MG63 (cell line): ENCODE data around the gene RBMS3. TPM values are rescaled to one million over a fixed set of nuclear protein-coding genes. Genes with fewer than 3 reads are reported as not detected.
"Not testable (repeated sequence)": the region's sequence is repeated elsewhere in the genome, so short reads cannot be mapped to it uniquely, and the experiment has no call there.

Source experiments
- DNase-seq: peaks from one replicate; pipeline ENCODE4 v3.0.0-alpha.2; 2020
- H3K27me3 ChIP-seq: fragments of 250-450 bp; sonication (Bioruptor Pico); 2 replicates; pipeline ENCODE4 v1.5.1; 2020; ENCODE audit warnings: mild to moderate bottlenecking, moderate library complexity
- H3K36me3 ChIP-seq: fragments of 250-450 bp; sonication (Bioruptor Pico); 2 replicates; pipeline ENCODE4 v1.5.1; 2020; ENCODE audit warnings: mild to moderate bottlenecking, moderate library complexity
- H3K4me3 ChIP-seq: fragments of 250-450 bp; sonication (Bioruptor Pico); 2 replicates; pipeline ENCODE4 v1.5.1; 2020; ENCODE audit warnings: mild to moderate bottlenecking, moderate library complexity
- H3K9me3 ChIP-seq: fragments of 250-450 bp; sonication (Bioruptor Pico); 2 replicates; pipeline ENCODE4 v1.5.1; 2020; ENCODE audit warnings: mild to moderate bottlenecking, moderate library complexity
- total RNA-seq: library from RNA; depleted of rRNA; stranded (reverse); fragments of >200 nt; shearing (Covaris generic); gene quantifications from 2 replicates; pipeline ENCODE4 v1.2.3, GENCODE V29; 2014; ENCODE audit warnings: low replicate concordance

RBMS3 gene
- total RNA-seq, 1 experiment from 2014 or later, result 12.0 TPM

DNA sequence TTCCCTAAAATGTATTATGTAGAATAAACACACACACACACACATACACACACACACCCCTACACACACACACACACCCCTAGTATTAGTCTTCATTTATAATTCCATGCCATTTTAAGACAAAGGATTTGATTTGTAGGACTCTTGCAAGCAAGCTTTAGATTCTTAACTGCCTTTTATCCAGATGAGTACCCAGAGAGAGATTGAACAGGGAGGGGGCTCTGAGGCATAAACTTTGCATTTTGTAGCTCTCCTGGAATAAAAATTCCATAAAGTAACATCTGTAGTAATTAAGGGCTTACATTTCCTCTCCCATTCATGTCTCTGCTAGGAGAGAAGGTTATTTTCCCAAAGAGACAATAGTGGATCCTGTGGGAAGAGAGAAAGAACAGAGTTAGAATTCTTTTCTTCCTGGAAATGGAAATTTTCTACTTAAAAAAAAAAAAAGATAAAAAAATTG, 479.4 kb downstream of the RBMS3 start:
- H3K4me3 ChIP-seq, result no peak overlapping the region
- no peaks in the 10 kb centered on the region for H3K27me3 ChIP-seq
- no peaks in the 10 kb centered on the region for H3K9me3 ChIP-seq
- DNase-seq, result no peak
- H3K36me3 ChIP-seq, result no peaks in the 10 kb centered on the region

DNA sequence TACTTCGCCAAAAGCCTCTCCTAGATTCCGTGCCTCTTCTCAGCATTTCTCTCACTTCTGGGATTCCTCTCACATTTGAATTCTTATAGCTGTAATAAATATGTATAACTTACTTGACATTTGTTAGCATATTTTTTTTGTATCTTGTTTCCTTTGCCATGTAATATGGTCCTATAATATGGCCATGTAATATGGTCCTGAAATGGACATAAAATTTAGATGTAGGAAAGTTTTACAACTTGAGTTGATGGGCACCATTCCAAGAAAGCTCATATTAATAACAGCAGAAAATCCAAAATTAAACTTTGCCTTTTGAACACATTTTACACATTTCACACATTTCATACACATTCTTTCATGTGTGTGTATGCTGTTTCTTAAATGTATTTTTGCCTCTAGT, 480.6 kb downstream of the RBMS3 start:
- Histone ChIP-seq H3K27me3 (no peaks in the 10 kb centered on the region), H3K9me3 (no peaks in the 10 kb centered on the region), H3K36me3 (no peaks in the 10 kb centered on the region), H3K4me3 (no peak overlapping the region)
- no peak for DNase-seq

DNA sequence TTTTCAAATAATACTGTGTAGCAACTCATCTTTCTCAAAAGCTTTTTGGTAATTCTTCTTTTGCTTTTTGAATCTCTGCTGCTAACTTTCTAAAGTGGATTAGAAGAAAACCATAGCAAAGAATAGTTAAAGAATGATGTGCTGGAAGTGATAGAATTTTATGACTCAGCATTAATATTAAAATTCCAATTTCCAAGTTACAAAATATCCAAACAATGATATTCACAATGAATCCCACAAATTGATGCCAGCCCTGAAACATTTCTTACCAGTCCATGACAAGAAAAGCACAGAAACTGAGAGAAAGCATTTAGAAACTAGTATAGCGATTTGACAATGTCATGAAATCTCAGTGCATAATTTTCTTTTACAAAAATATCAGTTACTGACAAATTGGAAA, 482.2 kb downstream of the RBMS3 start:
- no peak for DNase-seq
- Histone ChIP-seq H3K27me3 (no peaks in the 10 kb centered on the region), H3K36me3 (no peaks in the 10 kb centered on the region), H3K4me3 (no peak overlapping the region), H3K9me3 (no peaks in the 10 kb centered on the region)

DNA sequence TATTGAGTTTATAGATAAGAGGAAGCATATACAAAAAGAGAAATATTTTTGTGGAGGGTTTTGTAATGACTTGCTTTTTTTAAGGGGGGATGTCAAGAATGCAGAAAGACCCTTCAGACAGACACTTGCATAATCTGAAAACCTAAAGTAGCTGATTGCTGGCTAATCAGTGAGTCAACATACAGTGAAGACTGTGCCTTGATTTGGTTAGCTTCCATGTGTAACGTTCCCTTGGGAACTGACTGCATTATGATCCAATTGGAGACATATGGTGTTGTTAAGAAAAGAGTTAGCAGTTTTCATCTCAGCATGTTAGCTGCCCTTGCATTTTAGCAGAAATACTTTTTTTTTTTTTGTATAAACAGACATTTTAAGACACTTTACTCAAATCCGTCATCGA, 483.2 kb downstream of the RBMS3 start:
- Histone ChIP-seq H3K4me3 (no peak overlapping the region), H3K36me3 (no peaks in the 10 kb centered on the region), H3K9me3 (no peaks in the 10 kb centered on the region), H3K27me3 (no peaks in the 10 kb centered on the region)
- no peak for DNase-seq

DNA sequence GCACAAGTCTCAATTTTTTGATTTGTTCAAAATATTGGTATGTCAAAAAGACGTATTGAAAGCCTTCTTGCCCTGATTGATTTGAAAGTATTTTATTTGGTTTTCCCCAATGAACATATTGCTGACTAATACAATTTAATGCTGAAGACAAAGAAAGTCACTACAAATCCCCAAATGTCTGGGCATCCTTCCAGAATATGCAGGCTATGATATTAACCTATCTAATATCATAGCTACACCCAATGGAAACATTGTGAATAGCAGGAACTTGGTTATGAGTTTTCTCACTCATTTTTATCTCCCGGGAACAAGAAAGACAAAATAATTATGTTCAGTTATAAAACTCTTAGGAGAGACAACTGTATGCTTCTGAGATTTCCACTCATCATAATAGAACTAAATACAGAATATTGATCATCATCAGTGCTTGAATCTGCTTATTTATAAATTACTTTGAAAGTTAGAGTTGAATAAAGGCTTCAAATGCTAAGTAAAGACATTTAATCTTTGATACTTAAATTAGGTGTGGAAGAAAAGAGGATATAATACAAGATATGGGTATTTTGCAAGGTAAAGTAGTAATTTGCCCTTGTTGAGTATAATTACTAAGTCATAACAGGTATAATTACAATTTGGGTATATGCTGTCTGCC, 483.9 kb downstream of the RBMS3 start:
- H3K4me3 ChIP-seq, result no peak overlapping the region
- no peak for DNase-seq
- no peaks in the 10 kb centered on the region for H3K9me3 ChIP-seq
- no peaks in the 10 kb centered on the region for H3K27me3 ChIP-seq
- H3K36me3 ChIP-seq, result no peaks in the 10 kb centered on the region

DNA sequence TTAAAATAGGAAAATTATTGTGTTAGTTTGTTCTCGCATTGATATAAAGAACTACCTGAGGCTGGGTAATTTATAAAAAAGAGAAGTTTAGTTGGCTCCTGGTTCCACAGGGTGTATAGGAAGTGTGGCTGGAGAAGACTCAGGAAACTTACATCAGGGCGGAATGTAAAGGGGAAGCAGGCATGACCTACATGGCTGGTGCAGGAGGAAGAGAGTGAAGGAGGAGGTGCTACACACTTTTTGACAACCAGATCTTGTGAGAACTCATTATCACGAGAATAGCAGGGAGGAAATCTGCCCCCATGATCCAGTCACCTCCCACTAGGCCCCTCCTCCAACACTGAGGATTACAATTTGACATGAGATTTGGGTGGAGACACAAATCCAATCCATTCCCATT, 490.7 kb downstream of the RBMS3 start:
- Histone ChIP-seq H3K4me3 (no peak overlapping the region), H3K27me3 (no peaks in the 10 kb centered on the region), H3K9me3 (no peaks in the 10 kb centered on the region), H3K36me3 (no peaks in the 10 kb centered on the region)
- DNase-seq, result no peak

DNA sequence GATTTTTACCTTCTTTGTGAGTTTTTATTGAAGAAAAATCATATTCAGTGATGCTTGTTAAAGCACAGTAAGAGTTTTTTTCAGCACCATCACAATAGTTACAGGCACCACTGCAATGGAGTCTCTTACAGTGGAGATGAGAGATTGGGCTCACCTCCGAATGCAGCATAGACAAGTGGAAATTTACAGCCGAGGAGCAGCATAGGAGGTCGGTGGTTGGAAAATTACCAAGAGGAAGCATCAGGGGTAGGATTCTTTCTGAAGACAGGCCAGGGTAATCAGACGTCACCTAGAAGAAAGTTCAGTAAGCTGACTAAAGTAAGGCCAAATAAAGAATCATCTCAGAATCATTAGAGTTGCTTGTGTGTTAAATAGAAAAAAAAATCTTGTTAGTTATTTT, 491.6 kb downstream of the RBMS3 start:
- DNase-seq, result no peak
- H3K36me3 ChIP-seq, result no peaks in the 10 kb centered on the region
- H3K9me3 ChIP-seq, result no peaks in the 10 kb centered on the region
- no peak overlapping the region for H3K4me3 ChIP-seq
- no peaks in the 10 kb centered on the region for H3K27me3 ChIP-seq

DNA sequence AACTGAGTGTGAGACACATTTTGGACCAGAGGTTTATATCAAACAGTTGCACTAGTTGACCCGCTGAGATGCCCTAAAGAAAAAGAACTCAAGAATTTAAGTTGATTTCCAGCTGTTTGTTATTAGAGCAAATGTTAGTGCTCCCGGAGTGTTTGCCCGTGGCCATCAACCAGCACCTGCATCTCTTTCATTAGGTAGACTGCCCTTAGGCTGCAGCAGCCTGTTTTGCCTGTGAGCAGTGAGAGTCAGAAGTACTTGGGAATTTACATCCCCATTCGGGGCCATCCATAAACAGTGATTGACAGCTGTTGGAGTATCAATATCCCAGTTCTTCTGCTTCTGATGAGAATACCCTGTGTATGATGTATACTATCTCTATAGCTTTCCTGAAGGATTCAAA, 492.6 kb downstream of the RBMS3 start:
- H3K27me3 ChIP-seq, result no peaks in the 10 kb centered on the region
- no peaks in the 10 kb centered on the region for H3K36me3 ChIP-seq
- no peak overlapping the region for H3K4me3 ChIP-seq
- H3K9me3 ChIP-seq, result no peaks in the 10 kb centered on the region
- DNase-seq, result no peak

DNA sequence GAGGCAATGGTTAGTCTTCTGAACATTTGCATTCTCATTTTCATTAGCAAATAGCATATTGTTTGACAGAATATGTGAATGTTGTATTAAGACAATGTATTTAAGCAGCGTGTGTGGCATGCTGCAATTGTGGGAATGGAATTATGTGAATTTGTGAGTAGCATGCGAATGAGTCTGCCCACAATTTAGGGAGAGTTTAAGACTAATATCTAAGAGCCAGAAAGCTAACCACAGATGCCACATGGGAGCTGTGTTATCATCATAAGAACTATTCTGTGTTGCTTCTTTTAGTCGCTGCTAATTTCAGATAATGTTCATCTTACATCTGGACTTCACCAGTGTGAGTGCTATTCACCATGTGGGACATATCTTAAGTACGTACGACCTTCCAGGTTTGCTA, 494.5 kb downstream of the RBMS3 start:
- Histone ChIP-seq H3K27me3 (no peaks in the 10 kb centered on the region), H3K4me3 (no peak overlapping the region), H3K9me3 (no peaks in the 10 kb centered on the region), H3K36me3 (no peaks in the 10 kb centered on the region)
- no peak for DNase-seq

DNA sequence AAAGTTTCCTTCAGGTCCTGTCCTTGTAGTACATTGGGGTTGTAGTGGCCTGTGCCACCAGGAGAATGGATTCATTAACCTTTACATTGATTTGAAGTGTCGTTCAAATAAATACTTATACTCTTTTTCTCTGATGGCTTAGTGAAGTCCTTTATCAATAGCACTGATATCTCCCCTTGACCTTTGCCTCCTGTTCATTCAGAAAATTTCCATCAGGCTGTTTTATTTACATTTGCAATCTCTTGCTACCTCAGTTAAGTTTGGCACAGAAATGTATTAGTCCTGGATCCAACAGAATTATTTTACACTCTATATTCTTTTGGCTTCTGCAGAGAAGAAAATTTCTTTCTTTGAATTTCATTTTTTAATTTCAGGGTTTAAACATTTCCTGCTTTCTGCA, 497.0 kb downstream of the RBMS3 start:
- no peaks in the 10 kb centered on the region for H3K9me3 ChIP-seq
- H3K36me3 ChIP-seq, result no peaks in the 10 kb centered on the region
- DNase-seq, result no peak

DNA sequence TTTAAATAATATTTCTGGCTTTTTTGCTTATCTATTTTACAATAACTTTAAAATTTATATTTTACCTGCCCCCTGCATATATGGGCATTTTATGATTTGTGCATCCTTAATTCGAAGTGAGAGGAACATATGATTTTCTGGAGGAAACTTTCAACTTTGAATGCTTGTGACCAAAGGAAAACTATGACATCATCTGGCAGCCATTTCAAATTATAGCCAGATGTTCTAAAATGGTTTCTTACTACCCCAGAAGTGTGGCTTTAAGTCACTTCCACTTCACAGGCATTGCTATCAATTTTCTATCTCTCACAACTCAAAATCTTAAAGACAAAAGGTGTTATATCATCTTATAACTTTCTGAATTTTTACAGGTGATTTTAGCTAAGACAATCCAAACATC, 508.8 kb downstream of the RBMS3 start:
- Histone ChIP-seq H3K9me3 (no peaks in the 10 kb centered on the region), H3K4me3 (no peak overlapping the region), H3K27me3 (no peaks in the 10 kb centered on the region), H3K36me3 (no peaks in the 10 kb centered on the region)
- no peak for DNase-seq

More for the DNA sequence above, 497.0 kb downstream of the RBMS3 start:
- Histone ChIP-seq H3K4me3 (no peak overlapping the region), H3K27me3 (no peaks in the 10 kb centered on the region)

DNA sequence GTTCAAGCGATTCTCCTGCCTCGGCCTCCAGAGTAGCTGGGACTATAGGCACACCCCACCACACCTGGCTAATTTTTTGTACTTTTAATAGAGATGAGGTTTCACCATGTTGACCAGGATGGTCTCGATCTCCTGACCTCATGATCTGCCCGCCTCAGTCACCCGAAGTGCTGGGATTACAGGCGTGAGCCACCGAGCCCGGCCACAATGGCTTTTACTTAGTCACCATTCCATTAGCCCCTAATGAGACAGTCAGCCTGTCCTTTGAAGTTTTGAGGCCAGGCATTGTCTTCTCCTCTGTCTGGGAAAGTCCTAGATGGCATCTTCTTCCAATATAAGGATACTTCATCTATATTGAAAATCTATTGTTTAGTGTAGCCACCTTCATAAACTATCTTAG, 515.9 kb downstream of the RBMS3 start:
- Histone ChIP-seq H3K9me3 (no peaks in the 10 kb centered on the region), H3K36me3 (no peaks in the 10 kb centered on the region), H3K4me3 (no peak overlapping the region), H3K27me3 (no peaks in the 10 kb centered on the region)
- DNase-seq, result no peak

DNA sequence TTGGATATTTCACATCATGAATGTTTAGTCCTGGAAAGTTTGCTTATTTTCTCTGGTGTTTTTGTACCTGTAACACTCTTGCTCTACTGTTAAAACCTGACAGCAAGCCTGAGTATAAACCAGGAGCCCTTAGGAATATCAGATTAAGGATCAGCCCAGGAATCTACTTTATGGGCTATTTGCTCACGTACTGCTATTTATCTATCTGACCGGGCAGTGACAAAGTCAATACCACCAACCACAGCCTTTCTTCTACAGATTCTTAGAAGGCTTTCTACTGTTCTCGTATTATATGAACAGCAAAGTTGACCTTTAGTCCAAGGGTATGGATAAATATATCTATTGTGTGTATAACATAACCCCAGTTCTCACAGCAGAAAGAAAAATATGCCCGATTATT, 521.2 kb downstream of the RBMS3 start:
- H3K36me3 ChIP-seq, result no peaks in the 10 kb centered on the region
- no peaks in the 10 kb centered on the region for H3K27me3 ChIP-seq
- H3K4me3 ChIP-seq, result no peak overlapping the region
- H3K9me3 ChIP-seq, result no peaks in the 10 kb centered on the region
- no peak for DNase-seq

DNA sequence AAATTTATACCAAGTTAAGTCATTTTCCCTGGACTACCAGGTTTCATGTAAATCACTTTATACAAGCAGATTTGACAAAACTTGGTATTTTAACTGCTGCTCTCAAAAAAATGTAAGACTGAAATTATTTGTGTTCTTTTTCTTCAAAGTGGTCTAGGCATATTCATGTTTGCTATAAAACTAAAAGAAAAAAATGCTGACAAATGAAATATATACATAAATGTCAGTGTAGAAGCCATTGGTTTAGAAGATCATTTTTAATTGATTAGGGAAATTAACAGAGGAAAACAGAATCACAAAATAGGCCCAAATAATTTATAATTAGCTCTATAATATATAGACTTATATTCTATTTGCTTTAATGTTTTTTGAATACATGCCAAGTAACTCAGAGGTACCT, 523.2 kb downstream of the RBMS3 start:
- Histone ChIP-seq H3K9me3 (no peaks in the 10 kb centered on the region), H3K4me3 (no peak overlapping the region), H3K27me3 (no peaks in the 10 kb centered on the region), H3K36me3 (no peaks in the 10 kb centered on the region)
- DNase-seq, result no peak

DNA sequence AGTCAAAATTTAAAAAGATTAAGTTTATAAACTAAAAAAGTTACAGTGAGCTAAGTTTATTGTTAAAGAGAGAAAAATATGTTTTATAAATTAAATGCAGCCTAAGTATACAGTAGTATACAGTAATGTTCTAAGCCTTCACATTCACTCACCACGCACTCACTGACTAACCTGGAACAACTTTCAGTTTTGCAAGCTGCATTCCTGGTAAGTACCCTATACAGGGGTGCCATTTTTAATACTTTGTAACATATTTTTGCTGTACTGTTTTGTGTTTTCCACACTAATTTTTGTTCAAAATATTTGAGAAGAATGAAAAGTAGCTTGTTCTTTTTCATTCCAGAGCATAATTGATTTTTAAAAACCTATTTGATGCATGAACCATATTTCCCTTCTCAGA, 524.9 kb downstream of the RBMS3 start:
- no peak for DNase-seq
- no peaks in the 10 kb centered on the region for H3K27me3 ChIP-seq
- no peak overlapping the region for H3K4me3 ChIP-seq
- H3K9me3 ChIP-seq, result no peaks in the 10 kb centered on the region
- H3K36me3 ChIP-seq, result no peaks in the 10 kb centered on the region

DNA sequence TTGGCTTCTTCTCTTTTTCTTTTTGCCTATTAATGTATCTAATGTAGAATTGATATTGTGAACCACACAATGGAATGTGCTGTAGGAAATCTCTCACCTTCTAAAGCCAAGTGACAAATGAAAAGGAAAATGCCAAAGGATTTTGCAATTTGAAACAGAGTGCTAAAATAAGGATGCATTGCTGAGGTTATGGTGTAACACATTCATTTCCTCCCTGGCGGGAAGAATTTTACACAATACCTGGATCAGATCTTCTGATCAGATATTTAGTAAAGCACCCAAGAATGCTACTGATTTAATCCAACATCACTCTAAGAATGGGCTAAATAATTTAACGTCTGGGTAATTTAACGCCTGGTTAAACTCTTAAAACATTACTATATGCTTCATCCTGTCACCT, 527.5 kb downstream of the RBMS3 start:
- H3K36me3 ChIP-seq, H3K4me3 ChIP-seq: not testable (repeated sequence)

DNA sequence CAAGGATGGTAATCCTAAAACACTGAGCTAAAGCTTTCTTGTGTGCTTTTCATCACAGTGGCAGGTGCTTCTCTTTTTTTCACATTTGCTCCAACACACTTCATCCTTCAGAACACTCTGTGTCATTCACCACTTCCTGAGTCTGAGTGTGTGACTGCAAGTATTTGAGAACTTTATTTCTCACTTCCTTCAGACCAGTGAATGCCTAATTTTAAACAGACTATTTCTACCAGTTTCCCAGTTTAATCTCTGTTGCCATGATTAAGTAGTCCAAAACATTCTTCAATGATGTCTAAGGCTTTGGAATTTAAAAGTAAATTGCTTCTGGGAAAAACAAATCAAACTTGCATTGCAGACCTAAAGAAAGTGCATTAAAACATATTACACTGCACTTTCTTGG, 541.2 kb downstream of the RBMS3 start:
- no peak for DNase-seq
- no peaks in the 10 kb centered on the region for H3K9me3 ChIP-seq
- no peak overlapping the region for H3K4me3 ChIP-seq
- no peaks in the 10 kb centered on the region for H3K36me3 ChIP-seq
- H3K27me3 ChIP-seq, result no peaks in the 10 kb centered on the region

More for the DNA sequence above, 527.5 kb downstream of the RBMS3 start:
- H3K9me3 ChIP-seq, H3K27me3 ChIP-seq, DNase-seq: not testable (repeated sequence)

DNA sequence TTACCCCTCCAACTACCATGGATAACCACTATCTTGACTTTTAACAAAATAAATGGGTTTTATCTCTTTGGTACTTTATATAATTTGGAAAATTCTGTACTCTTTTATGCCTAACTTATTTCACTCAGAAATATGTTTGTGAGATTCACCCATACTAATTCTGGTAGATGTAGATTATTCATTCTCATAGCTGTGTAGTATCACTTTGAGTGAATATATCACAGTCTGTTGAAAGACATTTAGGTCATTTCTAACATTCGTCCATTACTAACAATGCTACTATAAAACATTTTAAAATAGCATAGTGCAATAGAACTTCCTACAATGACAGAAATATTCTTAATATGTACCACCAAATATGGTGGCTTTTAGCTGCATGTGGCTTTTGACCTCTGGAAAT, 542.4 kb downstream of the RBMS3 start:
- DNase-seq, result no peak
- Histone ChIP-seq H3K36me3 (no peaks in the 10 kb centered on the region), H3K9me3 (no peaks in the 10 kb centered on the region), H3K27me3 (no peaks in the 10 kb centered on the region), H3K4me3 (no peak overlapping the region)

DNA sequence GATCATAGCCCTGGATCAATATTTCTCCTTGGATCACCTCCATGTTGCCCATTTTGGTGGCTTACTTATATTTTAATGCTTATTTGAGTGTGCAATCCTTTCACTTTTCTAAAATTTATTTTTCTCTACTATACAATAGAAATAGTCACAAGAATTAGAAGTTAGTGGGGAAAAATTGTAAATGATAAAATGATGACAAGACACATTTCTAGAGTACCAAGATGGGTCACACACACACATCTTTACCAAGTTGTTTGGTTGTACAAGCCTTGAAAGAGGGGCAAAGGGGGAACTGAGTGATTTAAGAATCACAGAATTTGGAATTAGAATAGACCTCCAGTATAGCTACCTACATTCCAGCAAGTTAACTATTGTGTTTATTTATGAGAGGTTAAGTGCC, 545.8 kb downstream of the RBMS3 start:
- no peaks in the 10 kb centered on the region for H3K9me3 ChIP-seq
- no peaks in the 10 kb centered on the region for H3K27me3 ChIP-seq
- no peak overlapping the region for H3K4me3 ChIP-seq
- no peak for DNase-seq
- H3K36me3 ChIP-seq, result no peaks in the 10 kb centered on the region
